SJSA1 (cell line): ENCODE data around the gene SAMM50. TPM values are rescaled to one million over a fixed set of nuclear protein-coding genes. Genes with fewer than 3 reads are reported as not detected.
A peak's percentile ranks its signal among the peaks of the same experiment; 100 is the strongest.

Experiments used
- DNase-seq, 2 experiments: peaks; one replicate each; pipeline ENCODE4 v3.0.0-alpha.2; 2015 to 2020; ENCODE audit warnings: low spot score in 2 of 2, low read depth in 1 of 2
- H3K27ac ChIP-seq: fragments of 250-450 bp; sonication (Bioruptor Pico); 2 replicates; pipeline ENCODE4 v1.5.1; 2020; ENCODE audit warnings: mild to moderate bottlenecking, moderate library complexity
- H3K27me3 ChIP-seq: fragments of 250-450 bp; sonication (Bioruptor Pico); replicated peaks from 2 replicates; pipeline ENCODE4 v1.5.1; 2020; ENCODE audit warnings: mild to moderate bottlenecking, moderate library complexity
- H3K36me3 ChIP-seq: fragments of 250-450 bp; sonication (Bioruptor Pico); 2 replicates; pipeline ENCODE4 v1.5.1; 2020; ENCODE audit warnings: mild to moderate bottlenecking
- H3K4me1 ChIP-seq: fragments of 250-450 bp; sonication (Bioruptor Pico); replicated peaks from 2 replicates; pipeline ENCODE4 v1.6.1; 2021; ENCODE audit warnings: mild to moderate bottlenecking
- H3K4me3 ChIP-seq: fragments of 250-450 bp; sonication (Bioruptor Pico); 2 replicates; pipeline ENCODE4 v1.5.1; 2020; ENCODE audit warnings: mild to moderate bottlenecking
- H3K9me3 ChIP-seq: fragments of 250-450 bp; sonication (Bioruptor Pico); replicated peaks from 2 replicates; pipeline ENCODE4 v1.5.1; 2020; ENCODE audit warnings: mild to moderate bottlenecking
- total RNA-seq: library from RNA; depleted of rRNA; stranded (reverse); fragments of >200 nt; shearing (Covaris generic); gene quantifications from 2 replicates; pipeline ENCODE4 v1.2.3, GENCODE V29; 2014

The SAMM50 gene
- total RNA-seq, 1 experiment from 2014 or later: 46.3 TPM

DNA sequence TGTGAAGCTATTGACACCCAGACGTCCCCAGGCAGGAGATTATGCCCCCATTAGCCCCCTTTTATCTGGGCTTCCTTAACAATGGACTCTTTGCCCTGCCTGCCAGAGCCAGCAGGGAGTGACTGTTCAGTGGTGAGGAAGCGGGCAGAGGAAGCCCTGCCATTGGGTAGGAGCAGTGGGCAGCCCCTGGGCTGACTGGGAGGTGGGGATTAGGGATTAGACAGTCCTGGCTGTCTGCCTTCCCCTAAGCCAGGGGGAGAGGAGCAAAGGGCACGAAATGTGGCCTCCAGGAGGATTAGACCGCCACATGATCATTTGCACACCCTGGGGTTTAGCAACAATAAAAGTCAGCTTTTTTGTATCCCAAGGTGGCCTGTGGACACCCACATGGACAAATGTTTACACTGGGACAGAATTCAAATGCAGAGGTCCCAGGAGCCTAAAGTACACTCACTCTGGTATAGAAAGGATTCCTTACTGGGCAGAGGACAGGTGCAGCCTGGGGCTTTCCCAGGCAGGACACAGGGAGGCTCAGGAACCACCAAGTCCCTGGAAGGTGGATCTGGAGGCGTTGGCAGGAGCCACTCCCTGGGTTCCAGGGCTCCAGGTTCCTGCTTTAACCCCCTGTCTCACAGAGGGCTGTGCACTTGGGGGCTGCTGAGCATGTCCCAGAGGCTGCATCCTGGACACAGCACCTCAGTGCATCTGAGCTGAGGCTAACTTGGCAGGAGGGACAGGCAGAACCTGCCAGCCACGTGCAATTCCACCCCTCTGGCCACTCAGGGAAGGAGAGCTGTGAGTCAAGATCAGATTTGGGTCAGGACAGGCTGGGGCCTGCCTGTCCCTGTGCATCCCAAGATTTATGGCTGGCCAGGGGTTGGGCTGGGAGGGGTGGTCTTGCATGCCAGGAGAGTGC, 29.6 kb upstream of the SAMM50 start:
- peak; percentile 61 to 65 for DNase-seq

DNA sequence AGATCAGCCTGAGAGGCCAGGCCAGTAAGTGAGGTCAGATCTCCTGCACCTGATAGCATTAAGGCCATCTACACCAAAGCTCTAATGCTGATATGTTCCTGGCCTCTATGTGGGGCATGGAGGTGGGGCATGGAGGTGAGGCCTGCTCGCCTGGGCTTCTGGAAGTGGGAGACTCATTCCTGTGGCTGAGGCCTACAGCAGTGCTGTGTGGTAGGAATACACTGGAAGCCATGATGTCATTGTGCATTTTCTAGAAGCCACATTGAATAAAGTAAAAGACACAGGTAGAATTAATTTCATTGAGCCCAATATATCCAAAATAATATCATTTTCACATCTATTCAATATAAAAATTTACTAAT, 28.9 kb upstream of the SAMM50 start:
- H3K36me3 ChIP-seq: peaks cover 3% of the 10 kb centered on the region; the same call in 1 of the 2 replicates
- no peaks in the 10 kb centered on the region for H3K9me3 ChIP-seq
- H3K27me3 ChIP-seq: no peaks in the 10 kb centered on the region
- peaks cover 45% of the 10 kb centered on the region for H3K4me1 ChIP-seq
- no peak overlapping the region for H3K4me3 ChIP-seq
- DNase-seq: no peak
- no peak overlapping the region for H3K27ac ChIP-seq

More for the DNA sequence above, 29.6 kb upstream of the SAMM50 start:
- Histone ChIP-seq H3K4me3 (no peak overlapping the region), H3K4me1 (peaks cover 52% of the 10 kb centered on the region), H3K27me3 (no peaks in the 10 kb centered on the region), H3K36me3 (0 out of 2 replicates have a peak, but pooled peaks cover 3% of the 10 kb centered on the region), H3K9me3 (no peaks in the 10 kb centered on the region), H3K27ac (no peak overlapping the region)

DNA sequence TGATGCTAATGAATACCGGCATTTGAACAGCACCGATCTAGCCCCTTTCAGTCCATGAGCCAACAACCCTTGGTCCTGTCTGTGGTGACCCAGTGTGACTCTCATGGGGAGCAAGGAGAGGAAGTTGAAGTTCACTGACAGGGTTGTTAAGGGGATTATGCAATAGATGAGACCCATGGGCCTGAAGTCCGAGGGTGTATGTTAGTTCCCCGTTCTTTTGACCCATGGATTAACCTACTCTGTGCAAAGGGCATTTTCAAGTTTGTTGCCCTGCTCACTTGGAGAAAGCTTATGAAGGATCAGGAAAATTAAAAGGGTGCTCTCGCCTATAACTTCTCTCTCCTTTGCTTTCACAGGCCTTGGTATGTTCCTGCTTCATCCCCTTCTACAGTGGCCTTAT, 26.8 kb upstream of the SAMM50 start:
- Histone ChIP-seq H3K9me3 (no peaks in the 10 kb centered on the region), H3K27me3 (no peaks in the 10 kb centered on the region), H3K4me1 (peaks cover 25% of the 10 kb centered on the region), H3K4me3 (no peak overlapping the region), H3K36me3 (peaks cover 3% of the 10 kb centered on the region; the same call in 1 of the 2 replicates), H3K27ac (no peak overlapping the region)
- DNase-seq: no peak

DNA sequence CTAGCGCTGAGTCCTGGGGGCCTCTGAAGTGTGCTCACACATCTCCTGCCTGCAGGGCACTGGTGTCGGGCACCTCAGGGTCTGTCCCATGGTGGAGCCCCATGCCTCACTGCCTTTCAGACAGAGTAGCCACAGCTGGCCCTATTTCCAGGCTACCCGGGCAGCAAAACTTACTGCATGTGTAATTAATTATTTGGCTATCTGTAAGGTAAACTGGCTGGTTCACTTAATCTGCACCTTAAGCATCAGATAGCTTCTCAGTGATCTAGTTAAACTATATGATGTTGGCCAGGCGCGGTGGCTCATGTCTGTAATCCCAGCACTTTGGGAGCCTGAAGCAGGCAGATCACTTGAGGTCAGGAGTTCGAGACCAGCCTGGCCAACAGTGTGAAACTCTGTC, 26.3 kb upstream of the SAMM50 start:
- no peaks in the 10 kb centered on the region for H3K9me3 ChIP-seq
- H3K27ac ChIP-seq: no peak overlapping the region
- H3K4me1 ChIP-seq: peaks cover 22% of the 10 kb centered on the region
- peaks cover 5% of the 10 kb centered on the region; the same call in 1 of the 2 replicates for H3K36me3 ChIP-seq
- H3K4me3 ChIP-seq: no peak overlapping the region
- no peaks in the 10 kb centered on the region for H3K27me3 ChIP-seq
- no peak for DNase-seq

DNA sequence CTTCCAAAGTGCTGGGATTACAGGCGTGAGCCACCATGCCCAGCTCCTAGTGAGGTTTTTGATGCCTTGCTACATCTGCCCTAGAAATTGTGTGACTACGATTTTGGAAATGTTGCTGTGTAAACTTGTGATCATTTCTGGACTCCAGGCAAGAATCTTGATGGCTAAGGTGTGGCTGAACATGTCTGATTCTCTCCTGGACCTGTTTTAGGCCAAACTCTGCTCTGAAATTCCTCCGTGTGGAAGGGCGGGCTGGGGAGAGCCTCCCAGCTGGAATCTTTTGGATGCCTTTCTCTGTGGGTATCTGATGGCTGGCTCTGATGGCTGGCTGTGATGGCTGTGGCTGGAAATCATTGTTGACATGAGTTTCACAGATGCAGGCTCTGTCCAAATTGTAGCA, 23.5 kb upstream of the SAMM50 start:
- no peak overlapping the region for H3K27ac ChIP-seq
- H3K4me1 ChIP-seq: no peaks in the 10 kb centered on the region
- H3K27me3 ChIP-seq: no peaks in the 10 kb centered on the region
- DNase-seq: no peak
- no peaks in the 10 kb centered on the region for H3K9me3 ChIP-seq
- peaks cover 5% of the 10 kb centered on the region; the same call in 1 of the 2 replicates for H3K36me3 ChIP-seq
- no peak overlapping the region for H3K4me3 ChIP-seq

DNA sequence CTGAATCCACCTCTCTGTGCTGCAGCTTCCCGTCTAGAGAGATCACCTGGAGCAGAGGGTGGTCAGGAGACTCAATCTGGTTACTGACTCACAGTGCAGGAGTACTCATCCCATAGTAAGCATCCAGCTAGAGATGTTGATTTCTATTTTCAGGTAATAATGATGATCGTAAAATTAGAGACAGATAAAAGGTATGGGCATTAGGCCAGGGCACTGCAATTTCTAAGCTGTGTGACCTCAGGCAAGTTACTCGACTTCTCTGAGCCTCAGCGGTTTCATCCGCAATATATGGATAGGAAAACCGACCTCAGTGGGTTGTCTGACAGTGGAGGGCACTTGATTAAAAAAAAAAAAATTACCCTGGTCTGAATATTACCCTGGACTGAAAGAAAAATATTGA, 13.8 kb upstream of the SAMM50 start:
- Histone ChIP-seq H3K27me3 (no peaks in the 10 kb centered on the region), H3K4me3 (no peak overlapping the region), H3K9me3 (no peaks in the 10 kb centered on the region), H3K27ac (no peak overlapping the region), H3K36me3 (peaks cover 14% of the 10 kb centered on the region; the same call in 1 of the 2 replicates), H3K4me1 (no peaks in the 10 kb centered on the region)
- DNase-seq: no peak

DNA sequence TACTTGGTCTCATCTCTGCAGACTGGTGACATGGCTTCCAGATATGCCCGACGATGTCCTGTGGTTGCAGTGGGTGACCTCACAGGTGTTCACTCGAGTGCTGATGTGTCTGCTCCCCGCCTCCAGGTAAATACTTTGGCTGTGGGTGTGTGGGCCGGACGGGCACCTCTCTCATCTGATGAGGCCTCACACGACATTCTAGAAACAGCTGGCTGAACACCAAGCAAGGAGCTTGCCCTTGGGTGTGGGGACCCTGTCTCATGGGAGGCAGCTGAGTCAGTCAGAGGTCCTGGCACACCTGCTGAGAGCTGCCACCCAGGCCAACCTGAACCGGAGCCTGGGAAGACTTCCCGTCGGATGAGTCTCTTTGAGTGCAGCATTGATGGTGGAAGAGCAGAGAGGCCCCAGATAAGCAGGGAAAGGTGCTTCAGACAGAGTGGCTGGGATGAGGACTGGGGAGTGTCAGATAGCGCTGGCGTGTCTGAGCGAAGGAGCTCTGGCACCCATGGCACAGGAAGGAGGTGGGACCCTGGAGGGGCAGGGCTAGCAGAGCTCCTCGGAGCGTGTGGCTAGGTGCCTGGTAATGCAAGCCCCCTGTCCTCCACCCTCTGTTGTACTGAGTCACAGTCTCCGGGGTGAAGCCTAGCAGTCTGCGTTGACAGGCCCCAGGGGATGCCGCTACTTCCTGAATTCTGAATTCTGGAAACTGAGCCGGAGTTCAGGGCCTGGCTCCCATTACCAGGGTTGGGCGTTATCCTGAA, 10.4 kb upstream of the SAMM50 start:
- no peak overlapping the region for H3K4me3 ChIP-seq
- H3K27ac ChIP-seq: no peak overlapping the region
- peaks cover 8% of the 10 kb centered on the region; the same call in 1 of the 2 replicates for H3K36me3 ChIP-seq
- no peaks in the 10 kb centered on the region for H3K27me3 ChIP-seq
- no peak for DNase-seq
- no peaks in the 10 kb centered on the region for H3K4me1 ChIP-seq
- no peaks in the 10 kb centered on the region for H3K9me3 ChIP-seq

DNA sequence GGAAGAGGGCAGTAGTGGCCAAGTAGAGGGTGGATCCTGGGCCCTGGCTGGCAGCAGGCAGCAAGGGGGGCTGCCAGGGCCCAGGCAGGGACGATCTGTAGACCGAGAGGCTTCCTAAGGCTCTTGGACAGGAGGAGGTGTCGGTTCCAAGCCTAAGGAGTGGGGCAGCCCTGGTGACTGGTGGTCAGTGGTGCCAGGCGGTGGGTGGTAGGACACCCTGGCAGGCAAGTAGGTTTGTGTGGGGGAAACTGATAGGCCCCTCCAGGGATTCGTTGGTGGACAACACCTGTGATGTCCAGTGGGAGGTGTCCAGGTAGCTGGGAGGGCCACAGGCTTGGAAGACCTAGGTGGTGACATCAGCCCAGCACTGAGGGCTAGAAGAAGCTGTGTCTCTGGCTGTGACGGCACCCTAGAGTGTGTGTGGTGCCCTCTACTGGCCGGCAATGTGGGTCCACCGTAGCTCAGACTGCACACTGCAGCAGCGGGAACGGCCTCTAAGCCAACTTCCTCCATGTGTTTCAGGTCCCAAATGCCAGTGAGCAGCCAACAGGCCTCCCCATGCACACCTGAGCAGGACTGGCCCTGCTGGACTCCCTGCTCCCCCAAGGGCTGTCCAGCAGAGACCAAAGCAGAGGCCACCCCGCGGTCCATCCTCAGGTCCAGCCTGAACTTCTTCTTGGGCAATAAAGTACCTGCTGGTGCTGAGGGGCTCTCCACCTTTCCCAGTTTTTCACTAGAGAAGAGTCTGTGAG, 9.4 kb upstream of the SAMM50 start:
- Histone ChIP-seq H3K4me3 (no peak overlapping the region), H3K9me3 (no peaks in the 10 kb centered on the region), H3K4me1 (no peaks in the 10 kb centered on the region), H3K27ac (no peak overlapping the region), H3K27me3 (no peaks in the 10 kb centered on the region), H3K36me3 (peaks cover 5% of the 10 kb centered on the region; the same call in 1 of the 2 replicates)
- DNase-seq: peak; percentile 38 to 75

DNA sequence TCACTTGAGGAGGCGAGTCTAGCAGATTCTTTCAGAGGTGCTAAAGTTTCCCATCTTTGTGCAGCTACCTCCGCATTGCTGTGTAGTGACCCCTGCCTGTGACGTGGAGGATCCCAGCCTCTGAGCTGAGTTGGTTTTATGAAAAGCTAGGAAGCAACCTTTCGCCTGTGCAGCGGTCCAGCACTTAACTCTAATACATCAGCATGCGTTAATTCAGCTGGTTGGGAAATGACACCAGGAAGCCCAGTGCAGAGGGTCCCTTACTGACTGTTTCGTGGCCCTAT, 8.9 kb upstream of the SAMM50 start:
- Histone ChIP-seq H3K9me3 (no peaks in the 10 kb centered on the region), H3K4me1 (no peaks in the 10 kb centered on the region), H3K4me3 (no peak overlapping the region), H3K36me3 (peaks cover 5% of the 10 kb centered on the region; the same call in 1 of the 2 replicates), H3K27ac (no peak overlapping the region), H3K27me3 (no peaks in the 10 kb centered on the region)
- no peak for DNase-seq

DNA sequence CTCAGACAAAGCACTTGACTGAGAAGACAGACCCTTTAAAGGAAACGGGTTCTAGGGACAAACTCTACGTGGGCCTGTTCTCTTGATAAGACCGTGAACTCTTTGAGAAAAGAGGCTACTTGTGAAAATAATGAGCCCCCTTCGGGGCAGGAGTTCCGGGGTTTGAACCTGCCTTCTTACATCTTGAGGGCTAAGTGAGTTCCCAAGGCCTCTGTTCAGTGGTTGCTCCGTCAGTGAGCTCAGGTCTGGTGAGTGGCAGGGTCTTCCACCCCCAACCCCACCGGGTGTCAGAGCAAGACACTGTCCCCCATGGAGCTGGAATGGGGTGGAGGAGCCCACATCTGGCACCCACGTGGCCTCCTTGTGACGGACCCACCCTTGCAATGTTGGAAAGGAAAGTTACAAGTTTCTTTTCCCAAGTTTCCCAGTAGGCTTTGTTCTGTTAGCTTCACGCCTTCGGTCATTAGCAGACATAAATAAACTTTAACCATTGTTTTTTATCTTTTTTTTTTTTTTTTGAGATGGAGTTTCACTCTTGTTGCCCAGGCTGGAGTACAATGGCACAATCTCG, 6.3 kb upstream of the SAMM50 start:
- Histone ChIP-seq H3K4me3 (no peak overlapping the region), H3K36me3 (peaks cover 5% of the 10 kb centered on the region; the same call in 1 of the 2 replicates), H3K9me3 (no peaks in the 10 kb centered on the region), H3K4me1 (peaks cover under 1% of the 10 kb centered on the region; the same call in 1 of the 2 replicates), H3K27me3 (no peaks in the 10 kb centered on the region), H3K27ac (no peak overlapping the region)
- DNase-seq: no peak

DNA sequence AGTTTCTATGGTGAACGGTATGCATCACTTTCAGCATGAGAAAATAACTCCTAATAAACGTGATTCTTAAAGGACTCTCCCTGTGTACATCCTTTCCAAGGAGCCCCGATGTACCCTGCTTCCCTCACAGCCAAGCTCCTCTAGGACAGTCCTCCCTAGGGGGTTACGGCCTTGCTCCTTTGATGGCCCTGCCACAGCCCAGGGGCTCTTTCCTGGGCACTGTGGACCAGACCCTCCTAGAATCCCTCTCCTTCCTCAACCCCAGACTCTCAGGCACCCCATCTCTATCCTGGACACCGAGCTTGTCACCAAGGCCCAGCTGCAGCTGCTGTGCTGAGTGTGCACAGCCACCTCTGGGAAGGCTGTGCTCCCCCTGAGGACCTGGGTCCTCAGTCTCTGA, 3.9 kb upstream of the SAMM50 start:
- no peak overlapping the region for H3K27ac ChIP-seq
- H3K4me1 ChIP-seq: peaks cover 10% of the 10 kb centered on the region
- no peaks in the 10 kb centered on the region for H3K27me3 ChIP-seq
- H3K4me3 ChIP-seq: no peak overlapping the region
- no peaks in the 10 kb centered on the region for H3K9me3 ChIP-seq
- peaks cover 3% of the 10 kb centered on the region; the same call in 1 of the 2 replicates for H3K36me3 ChIP-seq
- DNase-seq: no peak

DNA sequence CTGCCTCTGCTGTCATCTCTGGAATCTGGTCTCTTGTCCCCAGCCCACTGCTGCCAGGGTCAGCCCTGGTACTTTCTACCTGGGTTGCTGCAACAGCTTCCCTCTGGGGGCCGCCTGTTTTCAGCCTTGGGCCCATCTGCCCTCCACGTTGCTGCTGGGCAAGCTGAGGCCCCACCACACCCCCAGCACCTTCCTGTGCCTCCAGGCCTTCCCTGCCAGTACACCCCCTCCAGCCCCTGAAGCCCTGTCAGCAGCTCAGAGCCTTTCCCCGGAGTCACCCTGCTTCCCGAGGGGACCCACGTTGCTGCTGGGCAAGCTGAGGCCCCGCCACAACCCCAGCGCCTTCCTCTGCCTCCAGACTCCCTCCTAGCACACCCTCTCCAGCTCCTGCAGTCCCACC, 3.3 kb upstream of the SAMM50 start:
- no peak overlapping the region for H3K27ac ChIP-seq
- no peak for DNase-seq
- H3K36me3 ChIP-seq: peaks cover 3% of the 10 kb centered on the region; the same call in 1 of the 2 replicates
- peaks cover 12% of the 10 kb centered on the region for H3K4me1 ChIP-seq
- no peak overlapping the region for H3K4me3 ChIP-seq
- H3K27me3 ChIP-seq: no peaks in the 10 kb centered on the region
- no peaks in the 10 kb centered on the region for H3K9me3 ChIP-seq
